DND-41 (cell line): ENCODE results near the gene ZNF699.

Experiments used
- EZH2 ChIP-seq: IDR thresholded peaks from 3 replicates; pipeline ENCODE4 v1.6.1; 2012; ENCODE audit warnings: borderline replicate concordance, low read depth, mild to moderate bottlenecking, moderate library complexity, low read length, inconsistent platforms; ENCODE audit not compliant: severe bottlenecking
- TF ChIP-seq, protein P1 (sequence below): IDR thresholded peaks from 2 replicates; pipeline ENCODE4 v1.5.1; 2012; ENCODE audit warnings: borderline replicate concordance, low read length, moderate library complexity, mild to moderate bottlenecking; ENCODE audit not compliant: poor library complexity, severe bottlenecking; ENCODE audit errors: extremely low read depth

GRCh38 chr19:9342610-9343304, 33.1 kb upstream of the ZNF699 start:
- TF ChIP-seq, protein P1, sequence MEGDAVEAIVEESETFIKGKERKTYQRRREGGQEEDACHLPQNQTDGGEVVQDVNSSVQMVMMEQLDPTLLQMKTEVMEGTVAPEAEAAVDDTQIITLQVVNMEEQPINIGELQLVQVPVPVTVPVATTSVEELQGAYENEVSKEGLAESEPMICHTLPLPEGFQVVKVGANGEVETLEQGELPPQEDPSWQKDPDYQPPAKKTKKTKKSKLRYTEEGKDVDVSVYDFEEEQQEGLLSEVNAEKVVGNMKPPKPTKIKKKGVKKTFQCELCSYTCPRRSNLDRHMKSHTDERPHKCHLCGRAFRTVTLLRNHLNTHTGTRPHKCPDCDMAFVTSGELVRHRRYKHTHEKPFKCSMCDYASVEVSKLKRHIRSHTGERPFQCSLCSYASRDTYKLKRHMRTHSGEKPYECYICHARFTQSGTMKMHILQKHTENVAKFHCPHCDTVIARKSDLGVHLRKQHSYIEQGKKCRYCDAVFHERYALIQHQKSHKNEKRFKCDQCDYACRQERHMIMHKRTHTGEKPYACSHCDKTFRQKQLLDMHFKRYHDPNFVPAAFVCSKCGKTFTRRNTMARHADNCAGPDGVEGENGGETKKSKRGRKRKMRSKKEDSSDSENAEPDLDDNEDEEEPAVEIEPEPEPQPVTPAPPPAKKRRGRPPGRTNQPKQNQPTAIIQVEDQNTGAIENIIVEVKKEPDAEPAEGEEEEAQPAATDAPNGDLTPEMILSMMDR: no peak
- TF ChIP-seq EZH2: no peak
